ENCODE measurements around the gene MMP10.

MMP10 gene

DNA sequence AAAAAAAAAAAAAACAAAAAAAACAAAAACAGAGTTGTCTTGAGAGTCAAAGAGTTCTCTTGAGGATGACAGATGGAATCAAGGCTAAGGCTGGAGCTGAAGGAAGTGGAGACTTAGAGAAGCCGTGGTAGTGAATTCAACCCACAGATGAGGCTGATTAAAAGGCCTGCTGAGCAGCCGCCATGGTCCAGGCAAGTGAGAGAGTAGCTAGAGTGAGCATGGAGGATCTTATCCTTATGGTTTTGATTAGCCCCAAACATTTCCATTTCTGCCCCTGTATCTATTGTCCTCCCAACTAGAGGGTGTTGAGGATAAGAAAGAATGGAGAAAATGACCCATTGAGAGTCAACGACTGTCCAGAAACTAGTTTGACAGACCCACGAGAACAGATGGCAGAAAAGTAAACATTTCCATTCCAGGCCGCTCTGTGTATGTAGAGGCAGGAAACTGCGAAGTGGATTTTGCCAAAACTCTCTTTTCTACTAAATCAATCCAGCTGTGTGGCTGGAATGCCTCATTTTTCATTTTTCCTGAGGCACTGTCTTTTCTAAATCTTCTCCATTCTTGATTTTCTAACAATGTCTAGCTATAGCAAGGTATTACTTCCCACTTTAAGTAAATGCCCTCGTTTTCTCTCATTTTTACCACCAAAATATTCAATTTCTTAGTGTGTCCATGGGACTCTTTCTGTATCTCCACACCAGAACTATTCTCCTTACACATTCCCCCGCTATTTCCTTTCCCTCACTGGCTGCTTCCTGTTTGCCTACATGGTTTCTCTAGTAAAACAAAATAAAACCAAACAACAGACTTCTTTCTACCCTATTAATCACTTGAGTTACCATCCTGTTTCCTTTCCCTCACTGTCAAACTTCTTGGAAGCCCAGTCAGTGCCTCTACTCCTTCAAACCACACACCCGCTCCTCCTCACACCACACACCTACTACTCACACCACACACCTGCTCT lies 50.3 kb downstream of the MMP10 start:
- DNase-seq (ENCODE audit: low read depth in 1 of 2, low spot score in 1 of 2): no peak

GRCh38 chr11:102727890-102728289 lies 52.5 kb downstream of the MMP10 start:
- DNase-seq (ENCODE audit: low read depth in 1 of 2, low spot score in 1 of 2): no peak

DNA sequence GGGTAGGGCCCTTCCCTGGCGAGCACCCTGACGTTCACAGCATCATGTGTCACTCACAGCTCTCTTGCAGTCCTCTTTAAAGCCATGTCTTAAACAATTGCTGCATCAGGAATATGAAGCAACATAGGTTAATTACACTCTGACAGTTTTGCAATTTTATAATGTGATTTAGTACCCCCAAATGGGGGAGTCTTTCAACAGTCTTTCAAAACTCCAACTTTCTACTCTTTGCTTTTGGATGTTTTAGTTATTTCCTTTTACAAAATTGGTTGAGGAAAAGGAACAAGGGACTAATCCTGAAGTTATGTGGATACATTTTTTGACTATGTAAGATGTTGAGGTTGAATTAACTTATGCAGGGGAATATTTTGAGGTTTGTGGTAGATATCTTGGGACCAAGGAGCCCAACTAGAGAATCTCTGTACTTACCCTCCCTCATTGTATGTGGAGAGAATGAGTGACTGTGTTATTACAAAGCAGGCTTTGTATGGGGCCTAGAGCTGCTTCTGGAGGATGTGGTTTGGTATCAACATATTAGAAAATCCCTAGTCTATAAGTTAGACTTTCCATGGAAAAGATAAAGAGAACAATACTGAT lies 55.4 kb downstream of the MMP10 start, which contains the start of gene MMP8:
Gene MMP8 (minus strand): TSS at position 51 of the 597 bp plus-strand sequence. CDS start 99 bp downstream, outside the sequence.
- no peak for DNase-seq (ENCODE audit: low read depth in 1 of 2, low spot score in 1 of 2)

GRCh38 chr11:102722821-102723220 lies 57.6 kb downstream of the MMP10 start:
- no peak for DNase-seq (ENCODE audit: low read depth in 1 of 2, low spot score in 1 of 2)

Measured in activated T-helper 1 cell treated with anti-CD3 and anti-CD28 coated beads, Interleukin-2, amount 50 U/mL, for 16 hours (primary cell).